Smooth muscle cell (in vitro differentiated cells): Measurements from ENCODE around the gene PAIP2. TPM values are rescaled to one million over a fixed set of nuclear protein-coding genes. Genes with fewer than 3 reads are reported as not detected.

Experiments
- DNase-seq: peaks from one replicate; lab custom pipeline; 2025; ENCODE audit not compliant: unreplicated experiment; lab: John Stamatoyannopoulos, UW
- H2AFZ ChIP-seq: fragments of 200-600 bp; sonication (generic); 2 replicates; pipeline ENCODE4 v1.6.0; 2016; ENCODE audit warnings: antibody characterized with exemption, low read depth, mild to moderate bottlenecking
- H3F3A ChIP-seq: fragments of 200-600 bp; sonication (generic); 2 replicates; pipeline ENCODE4 v1.6.0; 2017; ENCODE audit warnings: antibody characterized with exemption, low read depth
- H3K27ac ChIP-seq: fragments of 200-600 bp; sonication (generic); 2 replicates; pipeline ENCODE4 v1.5.1; 2016; ENCODE audit warnings: low read depth, mild to moderate bottlenecking
- H3K27me3 ChIP-seq: fragments of 200-600 bp; sonication (generic); 2 replicates; pipeline ENCODE4 v1.6.1; 2016; ENCODE audit warnings: low read depth, mild to moderate bottlenecking
- H3K36me3 ChIP-seq: fragments of 200-600 bp; sonication (generic); 2 replicates; pipeline ENCODE4 v1.5.1; 2016; ENCODE audit warnings: low read depth
- H3K4me1 ChIP-seq: fragments of 200-600 bp; sonication (generic); 2 replicates; pipeline ENCODE4 v1.5.1; 2016; ENCODE audit warnings: low read depth
- H3K4me2 ChIP-seq: fragments of 200-600 bp; sonication (generic); 2 replicates; pipeline ENCODE4 v1.6.0; 2016; ENCODE audit warnings: mild to moderate bottlenecking
- H3K4me3 ChIP-seq: fragments of 200-600 bp; sonication (generic); 2 replicates; pipeline ENCODE4 v1.5.1; 2016; ENCODE audit warnings: mild to moderate bottlenecking
- H3K79me2 ChIP-seq: fragments of 200-600 bp; sonication (generic); 2 replicates; pipeline ENCODE4 v1.6.0; 2016; ENCODE audit warnings: low read depth, mild to moderate bottlenecking
- H3K9ac ChIP-seq: fragments of 200-600 bp; sonication (generic); 2 replicates; pipeline ENCODE4 v1.6.0; 2016; ENCODE audit warnings: low read depth
- H3K9me3 ChIP-seq: fragments of 200-600 bp; sonication (generic); replicated peaks from 2 replicates; pipeline ENCODE4 v1.5.1; 2016; ENCODE audit warnings: low read depth
- H4K20me1 ChIP-seq: fragments of 200-600 bp; sonication (generic); 2 replicates; pipeline ENCODE4 v1.6.0; 2016; ENCODE audit warnings: low read depth
- CTCF ChIP-seq: fragments of 200-600 bp; sonication (generic); IDR thresholded peaks from 2 replicates; pipeline ENCODE4 v1.5.1; 2017; ENCODE audit warnings: borderline replicate concordance, mild to moderate bottlenecking, antibody characterized with exemption; ENCODE audit not compliant: insufficient read depth, poor library complexity, severe bottlenecking
- WGBS: methylation state at CpG from one replicate; pipeline ENCODE4 v1.1.7; 2016; ENCODE audit warnings: low lambda C conversion rate; 5-methylcytosine and 5-hydroxymethylcytosine counted together
- polyA plus RNA-seq: library from polyadenylated mRNA; unstranded; fragments of >200 nt; fragmentation: Nextera tagmentation; extraction: Ambion mirVana; gene quantifications from 2 replicates; pipeline ENCODE4 v1.2.1, GENCODE V29; 2016
- total RNA-seq: library from RNA; depleted of rRNA; stranded (reverse); fragments of >200 nt; gene quantifications from 2 replicates; pipeline ENCODE4 v1.2.3, GENCODE V29; 2014

The PAIP2 gene
- total and polyA plus RNA-seq, 2 experiments from 2014 or later = 98.1 to 123 TPM

- WGBS = 100% methylated on average over 6 of the region's 6 CpGs
- no peak for TF ChIP-seq CTCF
- no peak overlapping the region for H3K4me3 ChIP-seq
- no peak overlapping the region for H3K27ac ChIP-seq
- H3F3A ChIP-seq = no peaks in the 10 kb centered on the region
- no peak overlapping the region for H3K4me2 ChIP-seq
- H4K20me1 ChIP-seq = no peaks in the 10 kb centered on the region
- no peaks in the 10 kb centered on the region for H3K27me3 ChIP-seq
- DNase-seq = no peak
- H2AFZ ChIP-seq = no peak overlapping the region
- no peaks in the 10 kb centered on the region for H3K9me3 ChIP-seq
- H3K36me3 ChIP-seq = no peaks in the 10 kb centered on the region
- no peak overlapping the region for H3K9ac ChIP-seq
- no peaks in the 10 kb centered on the region for H3K4me1 ChIP-seq
- no peaks in the 10 kb centered on the region for H3K79me2 ChIP-seq
Measured at GRCh38 chr5:139413153-139413552, 71.5 kb downstream of the PAIP2 start.

- Histone ChIP-seq H3K4me2 (no peak overlapping the region), H3F3A (no peaks in the 10 kb centered on the region), H3K4me3 (no peak overlapping the region), H3K27me3 (no peaks in the 10 kb centered on the region), H3K79me2 (no peaks in the 10 kb centered on the region), H2AFZ (no peak overlapping the region), H3K4me1 (peaks cover 2% of the 10 kb centered on the region), H3K36me3 (no peaks in the 10 kb centered on the region), H3K9me3 (no peaks in the 10 kb centered on the region), H3K27ac (no peak overlapping the region), H3K9ac (no peak overlapping the region), H4K20me1 (no peaks in the 10 kb centered on the region)
- TF ChIP-seq CTCF = no peak
- 97% methylated on average over 6 of the region's 6 CpGs for WGBS
- DNase-seq = no peak
Measured at GRCh38 chr5:139413963-139414362, 72.3 kb downstream of the PAIP2 start.

GRCh38 chr5:139414581-139415130 is 73.0 kb downstream of the PAIP2 start:
- H3K4me1 ChIP-seq = peaks cover 9% of the 10 kb centered on the region
- 96% methylated on average over 9 of the region's 9 CpGs for WGBS
- TF ChIP-seq CTCF = no peak
- no peaks in the 10 kb centered on the region for H3K79me2 ChIP-seq
- DNase-seq = no peak
- H3K4me2 ChIP-seq = no peak overlapping the region
- no peak overlapping the region for H3K9ac ChIP-seq
- H3K36me3 ChIP-seq = no peaks in the 10 kb centered on the region
- no peak overlapping the region for H2AFZ ChIP-seq
- no peaks in the 10 kb centered on the region for H4K20me1 ChIP-seq
- H3K9me3 ChIP-seq = no peaks in the 10 kb centered on the region
- no peaks in the 10 kb centered on the region for H3K27me3 ChIP-seq
- no peaks in the 10 kb centered on the region for H3F3A ChIP-seq
- H3K27ac ChIP-seq = no peak overlapping the region
- no peak overlapping the region for H3K4me3 ChIP-seq

- Histone ChIP-seq H3K27ac (no peak overlapping the region), H3K9ac (no peak overlapping the region), H3K36me3 (no peaks in the 10 kb centered on the region), H3K9me3 (no peaks in the 10 kb centered on the region), H3K27me3 (no peaks in the 10 kb centered on the region), H3K4me1 (peaks cover 13% of the 10 kb centered on the region), H3K79me2 (no peaks in the 10 kb centered on the region), H2AFZ (no peak overlapping the region), H3F3A (no peaks in the 10 kb centered on the region), H3K4me2 (no peak overlapping the region), H4K20me1 (no peaks in the 10 kb centered on the region), H3K4me3 (no peak overlapping the region)
- no peak for DNase-seq
- WGBS = 90% methylated on average over 8 of the region's 8 CpGs
- TF ChIP-seq CTCF = no peak
Measured at GRCh38 chr5:139415221-139415861, 73.7 kb downstream of the PAIP2 start.
